Prostate gland (tissue), 2 donors: ENCODE results near the gene NAV2. TPM values are rescaled to one million over a fixed set of nuclear protein-coding genes. Genes with fewer than 3 reads are reported as not detected.

ENCODE experiments used
- DNase-seq: peaks from one replicate; pipeline ENCODE4 v3.0.0-alpha.2; 2019; ENCODE audit warnings: low spot score
- H3K27ac ChIP-seq, 2 donors: fragments of 200-600 bp; sonication (generic); 2 replicates each; pipeline ENCODE4 v1.5.1; 2017 to 2019
- H3K27me3 ChIP-seq: fragments of 200-600 bp; sonication (generic); replicated peaks from 2 replicates; pipeline ENCODE4 v1.5.1; 2019; ENCODE audit not compliant: insufficient read depth
- H3K36me3 ChIP-seq, 2 donors: fragments of 200-600 bp; sonication (generic); 1 replicate in 1 of 2; 2 replicates in 1 of 2; pipeline versions ENCODE4 v1.5.1 to v1.8.1; 2017 to 2019
- H3K4me1 ChIP-seq: fragments of 200-600 bp; sonication (generic); replicated peaks from 2 replicates; pipeline ENCODE4 v1.5.1; 2019
- H3K4me3 ChIP-seq, 2 donors: fragments of 200-600 bp; sonication (generic); 2 replicates each; pipeline ENCODE4 v1.5.1; 2017 to 2019
- H3K9me3 ChIP-seq: fragments of 200-600 bp; sonication (generic); 2 replicates; pipeline ENCODE4 v1.5.1; 2017
- CTCF ChIP-seq, 4 experiments: fragments of 200-600 bp in 2 of 4; fragments of 450-650 bp in 2 of 4; sonication (generic) in 2 of 4; IDR thresholded peaks; 1 replicate in 3 of 4; 2 replicates in 1 of 4; pipeline ENCODE4 v1.5.1; 2016 to 2019; ENCODE audit warnings: antibody characterized with exemption in 4 of 4, mild to moderate bottlenecking in 2 of 4, moderate library complexity in 2 of 4
- POLR2A ChIP-seq: fragments of 450-650 bp; IDR thresholded peaks from one replicate; pipeline ENCODE4 v1.6.1; 2016; ENCODE audit warnings: antibody characterized with exemption, mild to moderate bottlenecking
- POLR2AphosphoS5 ChIP-seq: sonication (generic); formaldehyde crosslinking; IDR thresholded peaks from one replicate; pipeline ENCODE4 v1.6.1; 2017; ENCODE audit warnings: antibody characterized with exemption
- WGBS: methylation state at CpG from one replicate; pipeline ENCODE4 v1.1.5; 2018; 5-methylcytosine and 5-hydroxymethylcytosine counted together
- intact Hi-C: fragments of 100-400 bp; cut with DNase I; formaldehyde crosslinking; loops from one replicate; pipeline ENCODE4 v1.14.2; 2022
- total RNA-seq, 2 donors: library from RNA; depleted of rRNA; stranded (reverse); fragments of >200 nt; gene quantifications; one replicate each; pipeline ENCODE4 v1.1.0, GENCODE V29; 2016

Gene NAV2
- total RNA-seq, 2 donors from 2014 or later = 17.1 to 26.6 TPM

GRCh38 chr11:19806251-19806650 is 93.6 kb downstream of the NAV2 start:
- Histone ChIP-seq H3K9me3 (no peaks in the 10 kb centered on the region), H3K36me3 (no peaks in the 10 kb centered on the region), H3K27ac (no peak overlapping the region), H3K4me3 (no peak overlapping the region), H3K4me1 (no peaks in the 10 kb centered on the region), H3K27me3 (no peaks in the 10 kb centered on the region)
- 70% methylated on average over 2 of the region's 2 CpGs for WGBS
- DNase-seq = no peak
- intact Hi-C loops = no loop called here
- no peak for TF ChIP-seq POLR2A
- TF ChIP-seq CTCF (IDR thresholded peaks at IDR 0.05) = no peak
- TF ChIP-seq POLR2AphosphoS5 = no peak

GRCh38 chr11:19808076-19808911 is 95.7 kb downstream of the NAV2 start:
- Histone ChIP-seq H3K9me3 (no peaks in the 10 kb centered on the region), H3K27me3 (no peaks in the 10 kb centered on the region), H3K4me3 (no peak overlapping the region), H3K4me1 (no peaks in the 10 kb centered on the region), H3K27ac (no peak overlapping the region), H3K36me3 (no peaks in the 10 kb centered on the region)
- DNase-seq = no peak
- intact Hi-C loops = no loop called here
- 100% methylated on average over 1 of the region's 1 CpG for WGBS
- TF ChIP-seq POLR2AphosphoS5 = no peak
- TF ChIP-seq CTCF (IDR thresholded peaks at IDR 0.05) = peak in 3 of 4 experiments; percentile 2 to 28 (median 6)

- no peaks in the 10 kb centered on the region for H3K27me3 ChIP-seq
- intact Hi-C loops = no loop called here
- WGBS = 55% methylated on average over 4 of the region's 4 CpGs
- no peaks in the 10 kb centered on the region for H3K9me3 ChIP-seq
- no peak overlapping the region for H3K27ac ChIP-seq
- no peak for DNase-seq
- H3K4me1 ChIP-seq = no peaks in the 10 kb centered on the region
- TF ChIP-seq CTCF (IDR thresholded peaks at IDR 0.05) (no peak), POLR2A (no peak), POLR2AphosphoS5 (no peak)
- no peak overlapping the region for H3K4me3 ChIP-seq
- no peaks in the 10 kb centered on the region for H3K36me3 ChIP-seq
Observed at GRCh38 chr11:19810852-19811251, 98.2 kb downstream of the NAV2 start.

GRCh38 chr11:19811380-19811779 is 98.7 kb downstream of the NAV2 start:
- Histone ChIP-seq H3K9me3 (no peaks in the 10 kb centered on the region), H3K27ac (no peak overlapping the region), H3K4me3 (no peak overlapping the region), H3K4me1 (no peaks in the 10 kb centered on the region), H3K36me3 (no peaks in the 10 kb centered on the region), H3K27me3 (no peaks in the 10 kb centered on the region)
- TF ChIP-seq CTCF (IDR thresholded peaks at IDR 0.05) = no peak
- no peak for TF ChIP-seq POLR2A
- no peak for TF ChIP-seq POLR2AphosphoS5
- WGBS = 68% methylated on average over 1 of the region's 1 CpG
- no peak for DNase-seq
- intact Hi-C loops = no loop called here

- no peak overlapping the region for H3K4me3 ChIP-seq
- TF ChIP-seq POLR2A (no peak), CTCF (IDR thresholded peaks at IDR 0.05) (no peak), POLR2AphosphoS5 (no peak)
- no peak overlapping the region for H3K27ac ChIP-seq
- no peaks in the 10 kb centered on the region for H3K9me3 ChIP-seq
- H3K36me3 ChIP-seq = no peaks in the 10 kb centered on the region
- no peaks in the 10 kb centered on the region for H3K4me1 ChIP-seq
- 86% methylated on average over 1 of the region's 1 CpG for WGBS
- intact Hi-C loops = no loop called here
- no peak for DNase-seq
- H3K27me3 ChIP-seq = no peaks in the 10 kb centered on the region
Observed at GRCh38 chr11:19812096-19812495, 99.5 kb downstream of the NAV2 start.
